NCI-H446 (cell line): ENCODE data around the gene BICD1.
"Not testable (repeated sequence)": the region's sequence is repeated elsewhere in the genome, so short reads cannot be mapped to it uniquely, and the experiment has no call there.

Experiments used
- DNase-seq, 2 experiments: peaks; one replicate each; lab custom pipeline; 2025; lab: John Stamatoyannopoulos, UW

The BICD1 gene

DNA sequence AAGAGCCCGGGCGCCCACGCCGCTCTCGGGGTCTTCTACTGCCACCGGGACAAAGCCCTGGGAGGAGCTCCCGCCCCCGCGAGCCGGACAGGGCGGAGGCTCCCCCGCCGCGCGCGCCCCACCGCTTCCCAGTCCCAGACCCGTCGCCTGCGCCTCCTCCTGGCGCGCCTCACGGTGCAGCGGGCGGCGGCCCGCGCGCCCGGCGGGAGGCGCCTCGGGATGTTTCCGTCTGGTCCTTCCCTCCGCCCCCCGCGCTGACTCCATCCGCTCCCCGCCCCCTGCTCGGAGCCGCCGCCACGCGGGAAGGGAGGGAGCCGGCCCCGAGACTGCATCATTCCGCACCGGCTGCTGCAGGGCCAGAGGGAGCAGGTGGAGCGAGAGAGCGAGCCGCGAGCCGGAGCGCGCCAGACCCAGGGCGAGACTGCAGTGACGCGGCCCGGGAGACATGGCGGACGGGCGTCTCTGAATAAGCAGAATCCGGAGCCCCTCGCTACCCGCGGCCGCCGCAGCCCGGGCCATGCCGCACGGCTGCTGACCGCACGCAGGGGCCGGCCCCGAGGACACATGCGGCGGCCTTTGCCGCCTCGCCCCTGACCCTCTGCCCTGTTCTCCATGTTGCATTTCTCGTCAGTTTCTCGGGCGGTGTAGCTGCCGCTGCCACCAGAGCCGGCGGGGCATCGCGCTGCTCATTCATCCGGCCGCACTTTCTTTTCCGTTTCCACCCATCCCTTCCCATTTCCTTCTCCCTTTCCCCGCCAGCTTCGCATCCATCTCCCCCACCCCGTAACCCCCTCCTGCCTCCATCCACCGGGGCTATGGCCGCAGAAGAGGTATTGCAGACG, at the start of gene BICD1:
BICD1 (plus strand) TSS at position 331 of the 842 bp plus-strand sequence; CDS start at position 816, 485 bp downstream.
- DNase-seq = peak; percentile 75 to 91

DNA sequence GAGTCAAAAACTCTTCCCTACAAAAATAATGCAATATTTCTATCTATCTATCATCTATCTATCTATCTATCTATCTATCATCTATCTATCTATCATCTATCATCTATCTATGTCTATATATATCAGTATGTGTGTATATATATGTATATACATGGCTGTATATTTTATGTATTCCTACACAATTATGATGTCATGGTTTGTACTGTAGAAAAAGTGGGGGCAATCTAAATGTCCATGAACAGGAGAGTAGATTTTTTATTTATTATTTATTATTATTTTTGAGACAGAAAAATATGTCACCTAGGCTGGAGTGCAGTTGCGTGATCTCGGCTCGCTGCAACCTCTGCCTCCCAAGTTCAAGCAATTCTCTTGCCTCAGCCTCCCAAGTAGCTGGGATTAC, 45.6 kb upstream of the BICD1 start:
- DNase-seq = no peak

GRCh38 chr12:32062881-32063280, 43.8 kb upstream of the BICD1 start:
- DNase-seq = no peak

DNA sequence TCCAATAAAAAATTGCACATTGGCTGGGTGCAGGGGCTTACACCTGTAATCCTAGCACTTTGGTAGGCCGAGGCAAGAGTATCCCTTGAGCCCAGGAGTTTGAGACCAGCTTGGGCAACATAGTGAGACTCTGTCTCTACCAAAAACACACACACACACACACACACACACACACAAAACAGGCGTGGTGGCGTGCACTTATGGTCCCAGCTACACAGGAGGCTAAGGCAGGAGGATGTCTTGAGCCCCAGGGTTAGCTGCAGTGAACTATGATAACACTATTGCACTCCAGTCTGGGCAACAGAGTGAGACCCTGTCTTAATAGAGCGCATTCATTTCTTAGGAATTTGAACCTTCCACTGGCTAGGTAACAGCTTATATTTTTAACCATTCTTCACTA, 42.9 kb upstream of the BICD1 start:
- no peak for DNase-seq

DNA sequence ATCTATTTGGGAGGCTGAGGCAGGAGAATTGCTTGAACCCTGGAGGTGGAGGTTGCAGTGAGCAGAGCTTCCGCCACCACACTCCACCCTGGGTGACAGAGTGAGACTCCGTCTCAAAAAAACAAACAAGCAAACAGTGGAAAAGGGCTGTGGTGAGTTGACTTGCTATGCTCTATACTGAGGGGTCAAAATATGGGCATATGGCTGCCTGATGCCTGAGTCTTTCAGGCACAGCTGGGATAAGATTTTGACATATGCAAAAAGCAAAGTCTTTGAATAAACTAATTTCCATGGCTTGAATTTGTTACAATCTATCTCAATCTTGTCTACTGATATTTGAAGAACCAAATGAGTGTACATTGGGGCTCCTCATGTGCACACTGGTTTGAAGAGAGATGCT, 40.4 kb upstream of the BICD1 start:
- DNase-seq = no peak

- DNase-seq = no peak
Measured at GRCh38 chr12:32069071-32069470, 37.6 kb upstream of the BICD1 start.

GRCh38 chr12:32069731-32070130, 36.9 kb upstream of the BICD1 start:
- no peak for DNase-seq

DNA sequence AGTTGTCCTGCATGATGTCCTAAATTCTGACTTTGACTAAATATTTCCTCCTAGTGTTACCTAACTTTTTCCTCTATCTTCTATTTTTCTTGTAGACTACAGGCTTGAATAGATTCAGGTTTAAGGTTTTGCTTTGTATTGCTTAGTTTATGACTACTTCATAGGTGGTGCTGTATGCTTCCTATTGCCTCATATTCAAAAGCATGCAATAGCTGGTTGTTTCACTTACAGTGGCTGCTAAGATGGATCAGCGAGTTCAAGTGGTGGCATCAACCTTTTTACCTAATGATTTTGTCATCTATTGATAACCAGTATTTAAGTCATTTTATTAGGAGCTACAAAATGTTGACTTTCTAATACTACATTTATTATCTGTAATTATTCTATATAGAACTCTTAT, 36.3 kb upstream of the BICD1 start:
- DNase-seq = no peak

DNA sequence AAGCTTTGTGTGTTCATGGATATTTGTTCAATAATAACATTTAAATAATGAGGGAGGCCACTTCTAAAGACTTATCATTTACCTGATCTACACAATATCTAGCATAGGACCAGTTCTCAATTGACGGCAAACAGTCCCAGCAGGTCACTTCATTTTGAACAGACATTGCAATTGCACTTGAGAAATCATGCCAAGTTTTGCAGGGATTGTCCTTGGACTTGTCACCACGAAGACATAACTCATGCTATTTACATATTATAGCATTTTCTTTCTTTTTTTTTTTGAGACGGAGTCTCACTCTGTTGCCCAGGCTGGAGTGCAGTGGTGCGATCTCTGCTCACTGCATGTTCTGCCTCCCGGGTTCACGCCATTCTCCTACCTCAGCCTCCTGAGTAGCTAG, 34.5 kb upstream of the BICD1 start:
- DNase-seq = no peak

DNA sequence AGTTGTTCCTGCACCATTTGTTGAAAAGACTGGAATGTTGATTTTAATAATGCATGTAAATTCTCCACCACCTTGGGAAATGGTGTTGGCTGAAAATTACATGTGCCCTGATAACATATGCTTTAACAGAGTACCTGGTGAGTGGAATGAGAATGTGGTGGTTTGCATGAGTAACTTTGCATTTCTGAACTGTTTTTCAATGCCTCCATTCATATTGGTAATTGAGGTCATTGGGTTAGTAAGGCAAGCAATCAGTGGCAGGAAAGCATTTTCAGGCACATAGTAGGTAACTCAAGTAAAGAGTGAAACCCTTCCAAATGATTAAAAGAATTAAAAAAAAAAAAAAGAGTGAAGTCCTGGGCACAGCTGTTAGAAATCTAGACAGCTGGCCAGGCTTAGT, 32.2 kb upstream of the BICD1 start:
- no peak for DNase-seq

DNA sequence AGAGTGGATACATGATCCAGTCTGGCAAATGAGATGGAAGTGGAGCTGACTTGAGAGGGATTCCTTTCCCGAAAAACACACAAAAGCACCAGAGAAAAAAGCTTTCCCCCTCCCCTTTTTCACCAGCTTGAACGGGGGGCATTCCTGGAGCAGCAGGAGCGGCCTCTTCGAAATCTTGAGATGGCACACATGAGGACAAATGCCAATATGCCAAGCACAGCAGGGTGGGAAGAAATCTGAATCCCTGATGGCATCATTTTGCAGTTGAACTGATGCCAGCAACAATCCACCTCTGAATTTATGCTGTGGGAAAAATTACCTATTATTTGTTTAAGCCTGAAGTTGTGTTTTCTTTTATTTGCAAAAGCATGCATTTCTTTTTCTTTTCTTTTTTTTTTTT, 29.7 kb upstream of the BICD1 start:
- peak in 1 of 2 experiments; percentile 29 for DNase-seq

DNA sequence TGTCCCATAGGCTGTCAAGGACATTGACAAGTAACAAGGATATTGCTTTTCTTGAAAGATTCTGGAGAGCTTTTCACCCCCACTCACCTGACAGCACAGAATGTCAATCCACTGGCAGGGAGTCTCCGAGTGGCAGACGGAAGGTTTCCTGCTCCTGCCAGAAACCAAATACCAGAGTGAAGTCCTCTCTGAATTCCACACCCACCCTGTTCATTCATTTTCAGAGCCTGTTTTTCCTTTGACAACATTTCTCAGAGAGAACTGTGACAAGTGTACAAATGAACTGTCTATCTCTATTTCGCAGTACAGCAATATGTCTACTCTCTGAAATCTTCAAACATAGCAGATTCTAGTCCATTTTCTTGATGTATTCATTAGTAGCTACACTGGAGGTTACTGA, 26.2 kb upstream of the BICD1 start:
- DNase-seq = no peak

DNA sequence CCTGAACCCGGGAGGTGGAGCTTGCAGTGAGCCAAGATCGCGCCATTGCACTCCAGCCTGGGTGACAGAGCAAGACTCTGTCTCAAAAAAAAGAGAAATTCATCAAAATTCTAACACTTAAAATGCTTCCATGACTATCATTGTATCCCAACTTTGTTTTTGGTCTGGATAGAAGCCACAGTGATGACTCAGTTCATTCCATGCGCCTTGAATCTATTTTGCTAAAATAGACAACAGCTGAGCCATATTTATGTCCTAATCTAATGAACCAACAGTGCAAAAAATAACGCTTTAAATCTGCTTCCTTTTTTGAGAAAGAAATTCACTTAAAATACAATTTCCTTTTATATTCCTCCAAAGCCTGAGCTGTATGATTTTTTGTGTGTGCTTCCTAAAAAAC, 23.2 kb upstream of the BICD1 start:
- no peak for DNase-seq

- no peak for DNase-seq
Measured at GRCh38 chr12:32084017-32084688, 22.5 kb upstream of the BICD1 start.

DNA sequence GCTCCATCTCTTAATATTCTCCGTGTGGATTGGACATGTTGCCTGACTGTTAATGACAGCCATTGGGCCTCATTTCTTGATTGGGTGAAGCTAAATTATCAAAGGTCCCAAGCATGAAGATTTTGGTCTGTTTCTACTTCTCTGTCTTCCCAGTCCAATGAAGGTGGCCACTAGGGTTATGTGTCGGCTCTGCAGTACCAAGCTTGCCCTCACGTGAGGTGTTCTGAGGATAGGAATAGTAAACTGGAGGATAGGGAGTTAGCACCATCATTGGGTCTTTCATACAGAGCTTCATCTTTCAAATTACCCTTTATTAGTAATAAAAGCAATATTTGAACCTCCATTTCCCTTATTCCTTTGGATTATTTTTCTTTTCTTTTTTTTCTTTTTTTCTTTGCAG, 21.9 kb upstream of the BICD1 start:
- DNase-seq = no peak

GRCh38 chr12:32087306-32087705, 19.3 kb upstream of the BICD1 start:
- no peak for DNase-seq

- DNase-seq = no peak
Measured at GRCh38 chr12:32089156-32089555, 17.5 kb upstream of the BICD1 start.

DNA sequence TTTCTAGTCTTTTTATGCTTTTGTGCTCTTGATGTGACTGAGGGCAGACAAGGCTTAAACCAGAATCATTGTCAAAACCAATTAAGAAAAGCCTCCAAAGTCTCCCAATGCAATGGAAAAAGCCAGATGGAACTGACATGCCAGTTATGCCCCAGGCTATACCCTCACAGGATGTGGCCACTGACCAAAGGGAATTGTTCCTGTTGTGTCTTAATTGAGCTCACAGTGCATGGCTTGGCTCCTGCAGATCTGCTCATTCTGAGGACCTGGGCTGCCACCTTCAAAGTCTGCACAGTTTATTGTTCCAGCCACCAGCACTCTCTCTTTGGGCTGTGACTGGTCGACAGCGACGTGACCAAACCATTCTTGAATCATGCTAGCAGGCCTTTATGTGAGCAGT, 17.1 kb upstream of the BICD1 start:
- DNase-seq = no peak

DNA sequence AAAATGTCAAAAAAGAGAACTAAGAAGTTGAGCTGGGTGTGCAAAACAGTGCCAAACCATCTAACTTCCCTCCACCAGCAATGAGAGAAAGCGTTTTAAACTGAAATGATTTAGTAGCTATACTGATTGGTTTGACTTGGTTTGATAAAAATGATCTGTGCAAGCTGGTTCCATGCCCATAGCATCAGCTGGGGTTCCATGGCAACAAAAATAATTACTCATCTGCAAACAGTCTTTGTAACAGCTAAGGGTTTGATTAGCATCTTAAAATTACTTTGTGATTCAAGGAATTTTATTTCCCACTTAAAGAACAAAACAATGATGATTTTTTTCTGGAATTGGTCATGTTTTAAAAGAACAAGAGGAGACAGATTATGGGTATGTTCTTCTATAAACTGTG, 15.0 kb upstream of the BICD1 start:
- DNase-seq = no peak

DNA sequence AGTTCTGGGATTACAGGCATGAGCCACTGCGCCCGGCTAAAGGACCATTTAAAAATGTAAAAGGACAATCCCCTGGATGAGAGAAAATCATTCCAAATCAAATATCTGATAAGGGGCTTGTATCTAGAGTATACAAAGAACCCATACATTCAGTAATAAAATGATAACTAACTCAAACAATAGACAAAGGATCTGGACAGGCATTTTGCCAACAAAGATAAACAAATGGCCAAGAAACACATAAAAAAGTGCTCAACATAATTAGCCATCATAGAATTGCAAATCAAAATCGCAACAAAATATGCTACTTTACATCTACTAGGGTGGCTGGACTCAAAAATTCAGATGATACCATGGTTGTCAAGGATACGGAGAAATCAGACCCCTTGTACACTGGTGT, 8.5 kb upstream of the BICD1 start:
- DNase-seq = no peak

- DNase-seq = not testable (repeated sequence)
Measured at GRCh38 chr12:32099275-32099674, 7.4 kb upstream of the BICD1 start.

GRCh38 chr12:32100361-32100760, 6.3 kb upstream of the BICD1 start:
- no peak for DNase-seq

DNA sequence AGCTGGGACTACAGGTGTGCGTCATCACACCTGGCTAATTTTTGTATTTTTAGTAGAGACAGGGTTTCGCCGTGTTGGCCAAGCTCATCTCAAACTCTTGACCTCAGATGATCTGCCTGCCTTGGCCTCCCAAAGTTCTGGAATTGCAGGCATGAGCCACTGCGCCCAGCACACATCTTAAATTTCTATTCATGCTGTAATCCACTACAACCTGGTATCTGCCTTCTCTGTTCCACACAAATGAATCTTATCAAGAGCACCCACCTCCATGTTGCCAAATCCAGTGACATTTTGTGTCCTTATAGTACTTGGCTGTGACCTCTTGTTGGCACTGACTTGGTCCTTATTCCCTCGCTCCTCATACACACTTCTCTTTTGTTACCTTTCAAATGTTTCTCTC, 5.8 kb upstream of the BICD1 start:
- DNase-seq = no peak

DNA sequence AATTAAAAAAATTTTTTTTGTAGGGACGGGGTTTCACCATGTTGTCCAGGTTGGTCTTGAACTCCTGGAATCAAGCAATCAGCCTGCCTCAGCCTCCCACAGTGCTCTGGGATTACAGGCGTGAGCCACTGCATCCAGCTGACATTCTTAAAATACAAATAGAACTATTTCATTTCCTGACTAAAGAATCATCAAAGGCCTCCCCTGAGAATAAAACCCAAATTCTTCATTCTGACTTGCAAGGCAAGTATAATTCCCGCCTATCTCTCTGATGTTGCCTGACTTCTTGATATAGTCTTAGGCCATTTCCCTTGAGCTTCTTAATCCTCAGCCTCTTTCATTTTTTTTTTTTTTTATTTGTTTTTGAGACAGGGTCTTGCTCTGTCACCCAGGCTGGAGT, 4.4 kb upstream of the BICD1 start:
- DNase-seq = no peak
